Stimulated activated CD8-positive, alpha-beta memory T cell treated with anti-CD3 and anti-CD28 coated beads, Interleukin-12 subunit alpha, Interleukin-12 subunit beta, amount 100 ng/mL, for 24 hours (primary cell): ENCODE data around the gene NUDT19.
"Not testable (repeated sequence)": the region's sequence is repeated elsewhere in the genome, so short reads cannot be mapped to it uniquely, and the experiment has no call there.

Experiments
- DNase-seq: peaks from one replicate; pipeline ENCODE4 v3.0.0-alpha.2; 2020; ENCODE audit errors: extremely low read depth

NUDT19 gene

GRCh38 chr19:32691291-32691951 lies at the start of gene NUDT19:
Gene NUDT19 (plus strand): TSS chr19:32691821. CDS start chr19:32691961, 140 bp downstream.
- no peak for DNase-seq

- peak; percentile 23 for DNase-seq
Observed at GRCh38 chr19:32642771-32643170, 48.9 kb upstream of the NUDT19 start.

GRCh38 chr19:32646556-32646955 lies 45.1 kb upstream of the NUDT19 start:
- no peak for DNase-seq

GRCh38 chr19:32647361-32647760 lies 44.3 kb upstream of the NUDT19 start:
- DNase-seq: no peak

GRCh38 chr19:32649751-32650150 lies 41.9 kb upstream of the NUDT19 start:
- DNase-seq: no peak

- no peak for DNase-seq
Observed at GRCh38 chr19:32650671-32651070, 41.0 kb upstream of the NUDT19 start.

GRCh38 chr19:32651729-32652140 lies 39.9 kb upstream of the NUDT19 start:
- DNase-seq: no peak

- DNase-seq: not testable (repeated sequence)
Observed at GRCh38 chr19:32652331-32652730, 39.3 kb upstream of the NUDT19 start.

GRCh38 chr19:32652894-32653598 lies 38.6 kb upstream of the NUDT19 start:
- no peak for DNase-seq

GRCh38 chr19:32653599-32653915 lies 38.1 kb upstream of the NUDT19 start:
- no peak for DNase-seq

GRCh38 chr19:32656379-32656778 lies 35.2 kb upstream of the NUDT19 start:
- not testable (repeated sequence) for DNase-seq

- no peak for DNase-seq
Observed at GRCh38 chr19:32658075-32658474, 33.5 kb upstream of the NUDT19 start.

- no peak for DNase-seq
Observed at GRCh38 chr19:32658527-32658926, 33.1 kb upstream of the NUDT19 start.

GRCh38 chr19:32661318-32661717 lies 30.3 kb upstream of the NUDT19 start:
- no peak for DNase-seq

GRCh38 chr19:32662186-32662585 lies 29.4 kb upstream of the NUDT19 start:
- DNase-seq: no peak

- DNase-seq: no peak
Observed at GRCh38 chr19:32666084-32666483, 25.5 kb upstream of the NUDT19 start.

GRCh38 chr19:32669310-32669709 lies 22.3 kb upstream of the NUDT19 start:
- DNase-seq: no peak

- no peak for DNase-seq
Observed at GRCh38 chr19:32671883-32672593, 19.6 kb upstream of the NUDT19 start.

GRCh38 chr19:32672841-32673240 lies 18.8 kb upstream of the NUDT19 start:
- DNase-seq: no peak

- no peak for DNase-seq
Observed at GRCh38 chr19:32673573-32673972, 18.0 kb upstream of the NUDT19 start.

- DNase-seq: no peak
Observed at GRCh38 chr19:32674153-32674930, 17.3 kb upstream of the NUDT19 start.
